ENCODE data around the gene SLC2A9.
"Not testable (repeated sequence)": the region's sequence is repeated elsewhere in the genome, so short reads cannot be mapped to it uniquely, and the experiment has no call there.

- not testable (repeated sequence) for TF ChIP-seq CTCF, POLR2A (IDR thresholded peaks at IDR 0.05)
These were observed 235.4 kb downstream of the SLC2A9 start for GRCh38 chr4:9785891-9786290.
